PC-9 (cell line): ENCODE data around the gene SAMM50.

Experiments
- CTCF ChIP-seq: fragments of 200-600 bp; sonication (generic); conservative IDR thresholded peaks from 2 replicates; pipeline ENCODE4 v1.6.1; 2017; ENCODE audit warnings: mixed run types, antibody characterized with exemption, mild to moderate bottlenecking, moderate library complexity
- EZH2 ChIP-seq: fragments of 200-600 bp; sonication (generic); IDR thresholded peaks from 2 replicates; pipeline ENCODE4 v1.8.0; 2017; ENCODE audit warnings: antibody characterized with exemption, low read depth

- TF ChIP-seq EZH2 (no peak), CTCF (no peak)
These were observed 82.5 kb downstream of the SAMM50 start for GRCh38 chr22:44037519-44038375.
